Measurements from ENCODE around the gene NUCKS1.

NUCKS1 gene

GRCh38 chr1:205666372-205667166, 83.4 kb downstream of the NUCKS1 start:
- DNase-seq = no peak

- no peak for DNase-seq
Measured at GRCh38 chr1:205665201-205666045, 84.6 kb downstream of the NUCKS1 start.

- no peak for DNase-seq
Measured at GRCh38 chr1:205664399-205665017, 85.5 kb downstream of the NUCKS1 start.

- DNase-seq = no peak
Measured at GRCh38 chr1:205663286-205663936, 86.6 kb downstream of the NUCKS1 start.
